ENCODE data around the gene SRR.
"Not testable (repeated sequence)": the region's sequence is repeated elsewhere in the genome, so short reads cannot be mapped to it uniquely, and the experiment has no call there.

SRR gene

GRCh38 chr17:2303204-2304188 lies at the start of gene SRR, which contains the start of gene SMG6:
Gene SRR (plus strand): TSS chr17:2303950. CDS start chr17:2315561, 11,611 bp downstream.
Gene SMG6 (minus strand): TSS chr17:2303785. CDS start chr17:2303720, 65 bp downstream.
- DNase-seq = peak; percentile 91

GRCh38 chr17:2258830-2259229 lies 44.9 kb upstream of the SRR start:
- DNase-seq = not testable (repeated sequence)

GRCh38 chr17:2259769-2260536 lies 43.8 kb upstream of the SRR start:
- DNase-seq = no peak

GRCh38 chr17:2262135-2262587 lies 41.6 kb upstream of the SRR start:
- DNase-seq = no peak

GRCh38 chr17:2263183-2264066 lies 40.3 kb upstream of the SRR start:
- DNase-seq = peak; percentile 30

GRCh38 chr17:2264067-2264860 lies 39.5 kb upstream of the SRR start:
- DNase-seq = no peak

- DNase-seq = not testable (repeated sequence)
Observed at GRCh38 chr17:2265166-2265565, 38.6 kb upstream of the SRR start.

- no peak for DNase-seq
Observed at GRCh38 chr17:2266045-2266864, 37.5 kb upstream of the SRR start.

- no peak for DNase-seq
Observed at GRCh38 chr17:2266865-2267228, 36.9 kb upstream of the SRR start.

GRCh38 chr17:2267354-2267753 lies 36.4 kb upstream of the SRR start:
- DNase-seq = no peak

- no peak for DNase-seq
Observed at GRCh38 chr17:2271985-2272702, 31.6 kb upstream of the SRR start.

- DNase-seq = no peak
Observed at GRCh38 chr17:2274414-2274813, 29.3 kb upstream of the SRR start.

- no peak for DNase-seq
Observed at GRCh38 chr17:2275722-2276121, 28.0 kb upstream of the SRR start.

- no peak for DNase-seq
Observed at GRCh38 chr17:2277429-2278170, 26.1 kb upstream of the SRR start.

- DNase-seq = no peak
Observed at GRCh38 chr17:2279707-2280106, 24.0 kb upstream of the SRR start.

GRCh38 chr17:2282297-2282873 lies 21.4 kb upstream of the SRR start:
- DNase-seq = peak; percentile 85

GRCh38 chr17:2283302-2283701 lies 20.4 kb upstream of the SRR start:
- DNase-seq = no peak

GRCh38 chr17:2289878-2290478 lies 13.8 kb upstream of the SRR start:
- no peak for DNase-seq

- DNase-seq = no peak
Observed at GRCh38 chr17:2292100-2292499, 11.7 kb upstream of the SRR start.

Measured in inflammatory macrophage treated with lipopolysaccharide for 4 hours (primary cell).